AG04450 (cell line): ENCODE measurements around the gene CCDC190. TPM values are rescaled to one million over a fixed set of nuclear protein-coding genes. Genes with fewer than 3 reads are reported as not detected.
A peak's percentile ranks its signal among the peaks of the same experiment; 100 is the strongest.

ENCODE experiments used
- CTCF ChIA-PET: fragments of 300-600, 350-600 bp; formaldehyde crosslinking; extraction: SDS; loops from one replicate; lab custom pipeline; 2022; ENCODE audit warnings: antibody characterized with exemption, inconsistent platforms; lab: Charles Lee
- POLR2A ChIA-PET: fragments of 350-600 bp; formaldehyde crosslinking; extraction: SDS; loops from one replicate; lab custom pipeline; 2021; ENCODE audit warnings: antibody characterized with exemption, inconsistent platforms; lab: Yijun Ruan, JAX
- DNase-seq: peaks from one replicate; pipeline ENCODE4 v3.0.0-alpha.2; 2011; ENCODE audit warnings: low read depth, low spot score
- H3K27ac ChIP-seq: one replicate; pipeline ENCODE4 v1.5.1; 2012; ENCODE audit warnings: low read depth, low read length, control low read depth
- H3K27me3 ChIP-seq: one replicate; pipeline ENCODE4 v1.6.0; 2012; ENCODE audit warnings: low read length; ENCODE audit not compliant: control insufficient read depth, insufficient read depth
- H3K4me3 ChIP-seq: 2 replicates; pipeline ENCODE4 v1.5.1; 2011; ENCODE audit warnings: mild to moderate bottlenecking, low read depth, low read length, control low read depth
- H3K9me3 ChIP-seq: 2 replicates; pipeline ENCODE4 v1.5.1; 2012; ENCODE audit warnings: low read length; ENCODE audit not compliant: control insufficient read depth, insufficient read depth
- CTCF ChIP-seq: IDR thresholded peaks from 2 replicates; pipeline ENCODE4 v1.5.1; 2011; ENCODE audit warnings: low read depth, low read length, control low read depth, inconsistent platforms
- polyA plus RNA-seq: library from polyadenylated mRNA; depleted of rRNA; stranded (reverse); fragments of >200 nt; gene quantifications from 2 replicates; pipeline ENCODE4 v1.2.3, GENCODE V29; 2011

CCDC190 gene
- polyA plus RNA-seq, 1 experiment = not detected

DNA sequence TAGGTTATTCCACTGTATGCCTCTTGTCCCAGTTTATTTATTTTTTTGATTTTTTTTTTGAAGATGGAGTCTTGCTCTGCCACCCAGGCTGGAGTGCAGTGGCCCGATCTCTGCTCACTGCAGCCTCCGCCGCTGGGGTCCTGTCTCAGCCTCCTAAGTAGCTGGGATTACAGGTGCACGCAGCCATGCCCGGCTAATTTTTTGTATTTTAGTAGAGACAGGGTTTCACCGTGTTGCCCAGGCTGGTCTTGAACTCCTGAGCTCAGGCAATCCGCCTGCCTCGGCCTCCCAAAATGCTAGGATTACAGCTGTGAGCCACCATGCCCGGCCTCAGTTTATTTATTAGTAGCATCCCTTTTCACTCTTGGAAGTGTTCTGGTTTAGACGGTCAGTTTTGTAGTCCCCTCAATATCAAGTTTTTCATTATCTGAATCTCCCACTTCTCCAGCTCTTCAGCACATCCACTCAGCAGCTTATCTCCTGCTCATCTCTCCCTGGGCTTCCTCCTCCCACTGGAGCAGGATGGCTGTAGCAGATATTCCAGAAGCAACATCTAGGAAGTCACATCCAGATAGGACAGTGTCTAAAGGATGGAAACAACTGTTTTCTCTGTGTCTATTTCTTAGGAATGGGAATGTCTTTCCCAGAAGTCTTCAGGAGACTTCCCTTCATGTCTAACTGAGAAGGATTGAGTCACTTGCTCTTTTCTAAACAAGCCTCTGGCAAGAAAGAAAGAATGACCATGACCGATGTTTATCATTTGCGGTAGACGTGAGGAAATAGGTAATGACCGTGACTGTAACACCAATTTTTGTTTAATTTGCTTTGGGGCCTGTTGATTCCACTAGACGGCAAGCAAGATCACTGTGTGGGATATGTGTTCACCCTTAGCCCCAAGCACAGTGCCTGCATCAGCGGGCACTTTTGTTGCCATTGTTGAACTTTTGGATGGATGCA is 14.4 kb downstream of the CCDC190 start:
- no peaks in the 10 kb centered on the region for H3K9me3 ChIP-seq

DNA sequence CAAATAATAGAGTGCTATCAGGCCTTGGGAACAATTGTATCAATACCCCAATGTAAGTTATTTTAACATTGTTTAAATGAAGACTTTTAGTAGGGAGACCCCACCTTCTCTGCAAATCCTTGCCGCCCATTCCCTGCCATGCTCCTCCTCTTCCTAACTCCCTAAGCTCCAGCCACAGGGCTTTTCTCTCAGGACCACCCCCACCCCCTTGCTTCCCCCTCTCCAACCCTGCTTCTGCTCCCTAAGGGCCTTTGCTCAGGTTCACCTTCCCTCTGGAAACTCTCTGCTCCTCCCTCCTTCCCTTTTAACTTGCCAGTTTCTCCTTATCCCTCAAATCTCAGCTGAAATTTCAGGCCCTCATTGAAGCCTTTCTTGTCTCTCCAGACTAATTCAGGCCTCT is 16.8 kb downstream of the CCDC190 start:
- POLR2A ChIA-PET = no interaction called here
- CTCF ChIA-PET = no interaction called here
- no peak overlapping the region for H3K27ac ChIP-seq

More for the DNA sequence above, 14.4 kb downstream of the CCDC190 start:
- CTCF ChIA-PET = interaction anchor here (1.1 to 5.2 kb wide), 9 partner anchors 9 to 489 kb away, joined by 3 to 102 read pairs (median 11); partner anchors contain the start of genes CCDC190 and RGS4
- Histone ChIP-seq H3K4me3 (no peak overlapping the region), H3K27ac (peak overlapping the region; percentile 32), H3K27me3 (no peaks in the 10 kb centered on the region)
- TF ChIP-seq CTCF = no peak
- POLR2A ChIA-PET = interaction anchor here (1.2 kb wide), 1 partner anchor 224 kb away, joined by 3 read pairs; no protein-coding TSS in a partner anchor
- peak; percentile 30 for DNase-seq

GRCh38 chr1:162840250-162840839 is 20.6 kb downstream of the CCDC190 start:
- TF ChIP-seq CTCF = no peak; the same call in 1 of the 2 replicates
- no peak for DNase-seq
- H3K27me3 ChIP-seq = no peaks in the 10 kb centered on the region
- ChIA-PET CTCF (interaction anchor here (1.0 kb wide), 1 partner anchor 227 kb away, joined by 4 read pairs; no protein-coding TSS in a partner anchor), POLR2A (no interaction called here)
- H3K4me3 ChIP-seq = no peak overlapping the region
- H3K27ac ChIP-seq = no peak overlapping the region
- peaks cover 6% of the 10 kb centered on the region for H3K9me3 ChIP-seq

More for the DNA sequence above, 16.8 kb downstream of the CCDC190 start:
- Histone ChIP-seq H3K9me3 (no peaks in the 10 kb centered on the region; the same call in 1 of the 2 replicates), H3K27me3 (no peaks in the 10 kb centered on the region), H3K4me3 (no peak overlapping the region)
- no peak for DNase-seq
- TF ChIP-seq CTCF = no peak

GRCh38 chr1:162838863-162839262 is 22.1 kb downstream of the CCDC190 start:
- H3K27me3 ChIP-seq = peaks cover 2% of the 10 kb centered on the region
- TF ChIP-seq CTCF = no peak
- ChIA-PET POLR2A (no interaction called here), CTCF (interaction anchor here (2.5 kb wide), 1 partner anchor 15 kb away, joined by 11 read pairs; no protein-coding TSS in a partner anchor)
- no peak overlapping the region for H3K4me3 ChIP-seq
- no peak overlapping the region for H3K27ac ChIP-seq
- peaks cover 6% of the 10 kb centered on the region for H3K9me3 ChIP-seq
- DNase-seq = no peak
